ENCODE measurements around the gene DST. TPM values are rescaled to one million over a fixed set of nuclear protein-coding genes. Genes with fewer than 3 reads are reported as not detected.
A peak's percentile ranks its signal among the peaks of the same experiment; 100 is the strongest.

DST gene
- polyA plus RNA-seq, 1 of the 3 experiments (the other 2 are of a cell fraction), result 64.3 TPM

- no peak overlapping the region for H3K4me2 ChIP-seq
- H3K79me2 ChIP-seq (ENCODE audit: insufficient read depth), result peaks cover 15% of the 10 kb centered on the region; the same call in 1 of the 2 replicates
- no peak overlapping the region for H2AFZ ChIP-seq (ENCODE audit: low read depth)
- H3K4me1 ChIP-seq (ENCODE audit: control insufficient read depth in 1 of 2, insufficient read depth in 2 of 2, low read depth in 1 of 2, low read length in 1 of 2), result no peaks in the 10 kb centered on the region; a peak in 2 of 4 replicates
- H3K9me2 ChIP-seq, result no peaks in the 10 kb centered on the region
- POLR2A ChIA-PET, result no interaction called here
- H3F3A ChIP-seq (replicated peaks; ENCODE audit: insufficient read depth), result peaks cover 50% of the 10 kb centered on the region
- peaks cover 75 to 81% of the 10 kb centered on the region in 2 experiments for H3K36me3 ChIP-seq (replicated peaks in 1 of 2; ENCODE audit: control insufficient read depth in 1 of 2, insufficient read depth in 2 of 2, low read length in 1 of 2)
- no peak overlapping the region for H3K4me3 ChIP-seq (ENCODE audit: low read depth in 2 of 2, low read length in 1 of 2)
- H3K27me3 ChIP-seq (ENCODE audit: insufficient read depth), result no peaks in the 10 kb centered on the region
- DNase-seq, result no peak
- H4K20me1 ChIP-seq (ENCODE audit: insufficient read depth), result peaks cover 7% of the 10 kb centered on the region; the same call in 1 of the 2 replicates
- H3K27ac ChIP-seq (ENCODE audit: low read depth in 2 of 2, low read length in 1 of 2), result peak overlapping the region in 1 of 2 experiments; percentile 29; a peak in 2 of 4 replicates
- CTCF ChIA-PET, result interaction anchor here (0.6 to 7.1 kb wide), 43 partner anchors 9 to 592 kb away, joined by 3 to 150 read pairs (median 5); no protein-coding TSS in a partner anchor
- no peaks in the 10 kb centered on the region for H3K9me3 ChIP-seq
- TF ChIP-seq FOXJ3 (CRISPR knock-in tag; IDR thresholded peaks at IDR 0.05), result no peak
- TF ChIP-seq SIN3A (IDR thresholded peaks at IDR 0.05; ENCODE audit: borderline replicate concordance, low read depth, low read length), result no peak
- TF ChIP-seq POLR2AphosphoS5 (IDR thresholded peaks at IDR 0.05; ENCODE audit: low read depth, low read length), result no peak
- TF ChIP-seq TCF12 (IDR thresholded peaks at IDR 0.05), result no peak
- TF ChIP-seq, protein P1, sequence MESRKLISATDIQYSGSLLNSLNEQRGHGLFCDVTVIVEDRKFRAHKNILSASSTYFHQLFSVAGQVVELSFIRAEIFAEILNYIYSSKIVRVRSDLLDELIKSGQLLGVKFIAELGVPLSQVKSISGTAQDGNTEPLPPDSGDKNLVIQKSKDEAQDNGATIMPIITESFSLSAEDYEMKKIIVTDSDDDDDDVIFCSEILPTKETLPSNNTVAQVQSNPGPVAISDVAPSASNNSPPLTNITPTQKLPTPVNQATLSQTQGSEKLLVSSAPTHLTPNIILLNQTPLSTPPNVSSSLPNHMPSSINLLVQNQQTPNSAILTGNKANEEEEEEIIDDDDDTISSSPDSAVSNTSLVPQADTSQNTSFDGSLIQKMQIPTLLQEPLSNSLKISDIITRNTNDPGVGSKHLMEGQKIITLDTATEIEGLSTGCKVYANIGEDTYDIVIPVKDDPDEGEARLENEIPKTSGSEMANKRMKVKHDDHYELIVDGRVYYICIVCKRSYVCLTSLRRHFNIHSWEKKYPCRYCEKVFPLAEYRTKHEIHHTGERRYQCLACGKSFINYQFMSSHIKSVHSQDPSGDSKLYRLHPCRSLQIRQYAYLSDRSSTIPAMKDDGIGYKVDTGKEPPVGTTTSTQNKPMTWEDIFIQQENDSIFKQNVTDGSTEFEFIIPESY (IDR thresholded peaks at IDR 0.05; ENCODE audit: borderline replicate concordance, low read depth), result no peak
- no peak for TF ChIP-seq TEAD4 (IDR thresholded peaks at IDR 0.05; ENCODE audit: borderline replicate concordance, insufficient read depth)
- no peak for TF ChIP-seq REST (IDR thresholded peaks at IDR 0.05; ENCODE audit: low read depth, low read length)
- TF ChIP-seq ELF1 (IDR thresholded peaks at IDR 0.05), result no peak
- no peak for TF ChIP-seq RAD21 (IDR thresholded peaks at IDR 0.05; ENCODE audit: low read length)
- TF ChIP-seq USF1 (IDR thresholded peaks at IDR 0.05; ENCODE audit: borderline replicate concordance, low read depth), result no peak
- TF ChIP-seq CTCF (IDR thresholded peaks at IDR 0.05), result no peak
- TF ChIP-seq, protein P2, sequence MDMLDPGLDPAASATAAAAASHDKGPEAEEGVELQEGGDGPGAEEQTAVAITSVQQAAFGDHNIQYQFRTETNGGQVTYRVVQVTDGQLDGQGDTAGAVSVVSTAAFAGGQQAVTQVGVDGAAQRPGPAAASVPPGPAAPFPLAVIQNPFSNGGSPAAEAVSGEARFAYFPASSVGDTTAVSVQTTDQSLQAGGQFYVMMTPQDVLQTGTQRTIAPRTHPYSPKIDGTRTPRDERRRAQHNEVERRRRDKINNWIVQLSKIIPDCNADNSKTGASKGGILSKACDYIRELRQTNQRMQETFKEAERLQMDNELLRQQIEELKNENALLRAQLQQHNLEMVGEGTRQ (IDR thresholded peaks at IDR 0.05; ENCODE audit: borderline replicate concordance, low read depth, low read length), result no peak
- no peak for TF ChIP-seq RFX5 (IDR thresholded peaks at IDR 0.05; ENCODE audit: low read length)
- no peak for TF ChIP-seq MAX (IDR thresholded peaks at IDR 0.05; ENCODE audit: low read depth)
- TF ChIP-seq GATA2 (CRISPR knock-in tag; IDR thresholded peaks at IDR 0.05), result no peak
- TF ChIP-seq CHD2 (IDR thresholded peaks at IDR 0.05; ENCODE audit: low read length, partially characterized antibody), result no peak
- no peak for TF ChIP-seq MEF2A (IDR thresholded peaks at IDR 0.05; ENCODE audit: borderline replicate concordance, low read depth)
- no peak overlapping the region for H3K9ac ChIP-seq
Measured at GRCh38 chr6:56594699-56595098, 48.0 kb downstream of the DST start.

All from SK-N-SH (cell line).